MCF 10A (cell line): ENCODE measurements around the gene MRPL33. TPM values are rescaled to one million over a fixed set of nuclear protein-coding genes. Genes with fewer than 3 reads are reported as not detected.
"Not testable (repeated sequence)": the region's sequence is repeated elsewhere in the genome, so short reads cannot be mapped to it uniquely, and the experiment has no call there.

Experiments used
- BruUV-seq: library from RNA; stranded (reverse); fragments of 400-500 nt; replicated peaks from 2 replicates; lab custom pipeline; 2021; lab: Mats Ljungman, UMichigan
- CTCF ChIA-PET: fragments of 300-600 bp; sonication (Branson Sonifier 250); formaldehyde crosslinking; extraction: SDS; loops from one replicate; lab custom pipeline; 2021; ENCODE audit warnings: antibody characterized with exemption, inconsistent platforms; lab: Yijun Ruan, JAX
- POLR2A ChIA-PET: fragments of 300-600, 350-650 bp; sonication (Branson Sonifier 250); formaldehyde crosslinking; extraction: SDS; loops from one replicate; lab custom pipeline; 2020; ENCODE audit warnings: antibody characterized with exemption, inconsistent platforms; lab: Yijun Ruan, JAX
- DNase-seq: peaks from one replicate; pipeline ENCODE4 v3.0.0-alpha.2; 2018; ENCODE audit not compliant: unreplicated experiment
- H3K27ac Mint-ChIP-seq: one replicate; pipeline ENCODE4 v1.8.0; 2022; ENCODE audit warnings: mild to moderate bottlenecking, low read depth, mixed read lengths; ENCODE audit not compliant: unreplicated experiment
- H3K27me3 Mint-ChIP-seq: one replicate; pipeline ENCODE4 v1.8.0; 2022; ENCODE audit warnings: mixed read lengths; ENCODE audit not compliant: insufficient read depth, unreplicated experiment
- H3K36me3 Mint-ChIP-seq: one replicate; pipeline ENCODE4 v1.8.0; 2022; ENCODE audit warnings: mild to moderate bottlenecking, moderate library complexity, mixed read lengths; ENCODE audit not compliant: insufficient read depth, unreplicated experiment
- H3K4me1 Mint-ChIP-seq: one replicate; pipeline ENCODE4 v1.8.0; 2022; ENCODE audit warnings: mixed read lengths; ENCODE audit not compliant: insufficient read depth, unreplicated experiment
- H3K4me3 Mint-ChIP-seq: one replicate; pipeline ENCODE4 v1.8.0; 2022; ENCODE audit warnings: mild to moderate bottlenecking, moderate library complexity, mixed read lengths; ENCODE audit not compliant: unreplicated experiment
- H3K9me3 Mint-ChIP-seq: one replicate; pipeline ENCODE4 v1.8.0; 2022; ENCODE audit warnings: mixed read lengths; ENCODE audit not compliant: unreplicated experiment
- CTCF ChIP-seq: fragments of 200-600 bp; IDR thresholded peaks from one replicate; pipeline ENCODE4 v1.8.0; 2022; ENCODE audit warnings: antibody characterized with exemption, mild to moderate bottlenecking; ENCODE audit not compliant: unreplicated experiment
- intact Hi-C: fragments of 100-400 bp; cut with micrococcal nuclease; formaldehyde crosslinking; loops from 2 replicates; pipeline ENCODE4 v1.14.1; 2022
- total RNA-seq: library from RNA; stranded (reverse); gene quantifications from 2 replicates; pipeline ENCODE4 v1.2.3, GENCODE V29; 2022

MRPL33 gene
- total RNA-seq, 1 experiment from 2014 or later: 233 TPM

- TF ChIP-seq CTCF: no peak
- no peaks in the 10 kb centered on the region for H3K27me3 Mint-ChIP-seq
- intact Hi-C loops: no loop called here
- H3K9me3 Mint-ChIP-seq: no peaks in the 10 kb centered on the region
- CTCF ChIA-PET: interaction anchor here (0.8 to 1.6 kb wide), 2 partner anchors 13 to 15 kb away, joined by 3 to 4 read pairs; no protein-coding TSS in a partner anchor
- no peak for DNase-seq
- POLR2A ChIA-PET: no interaction called here
- no peaks in the 10 kb centered on the region for H3K36me3 Mint-ChIP-seq
- no peak overlapping the region for H3K27ac Mint-ChIP-seq
- H3K4me3 Mint-ChIP-seq: no peak overlapping the region
- BruUV-seq: no TSS peak
- H3K4me1 Mint-ChIP-seq: no peaks in the 10 kb centered on the region
Observed at GRCh38 chr2:27738349-27739057, 33.0 kb upstream of the MRPL33 start.

GRCh38 chr2:27739058-27739373 is 32.5 kb upstream of the MRPL33 start:
- H3K4me1 Mint-ChIP-seq: no peaks in the 10 kb centered on the region
- POLR2A ChIA-PET: no interaction called here

GRCh38 chr2:27741673-27742072 is 29.8 kb upstream of the MRPL33 start:
- no peak overlapping the region for H3K4me3 Mint-ChIP-seq
- ChIA-PET POLR2A (interaction anchor here (0.7 to 1.6 kb wide), 4 partner anchors 11 to 827 kb away, joined by 3 to 4 read pairs (median 3); no protein-coding TSS in a partner anchor), CTCF (interaction anchor here (0.7 to 1.4 kb wide), 2 partner anchors 12 to 46 kb away, joined by 3 to 4 read pairs; no protein-coding TSS in a partner anchor)
- no peaks in the 10 kb centered on the region for H3K27me3 Mint-ChIP-seq
- no peak overlapping the region for H3K27ac Mint-ChIP-seq
- H3K4me1 Mint-ChIP-seq: no peaks in the 10 kb centered on the region
- BruUV-seq: no TSS peak
- intact Hi-C loops: no loop called here
- H3K36me3 Mint-ChIP-seq: no peaks in the 10 kb centered on the region
- no peak for TF ChIP-seq CTCF
- peaks cover 18% of the 10 kb centered on the region for H3K9me3 Mint-ChIP-seq
- no peak for DNase-seq

More at GRCh38 chr2:27739058-27739373, 32.5 kb upstream of the MRPL33 start:
- BruUV-seq: no TSS peak
- H3K27me3 Mint-ChIP-seq: no peaks in the 10 kb centered on the region
- no peak overlapping the region for H3K4me3 Mint-ChIP-seq
- H3K9me3 Mint-ChIP-seq: no peaks in the 10 kb centered on the region
- TF ChIP-seq CTCF: no peak
- no peak for DNase-seq
- intact Hi-C loops: no loop called here
- H3K27ac Mint-ChIP-seq: no peak overlapping the region
- CTCF ChIA-PET: interaction anchor here (0.8 kb wide), 1 partner anchor 13 kb away, joined by 3 read pairs; no protein-coding TSS in a partner anchor
- no peaks in the 10 kb centered on the region for H3K36me3 Mint-ChIP-seq

- Mint-ChIP-seq H3K27ac (no peak overlapping the region), H3K4me3 (no peak overlapping the region), H3K27me3 (no peaks in the 10 kb centered on the region), H3K4me1 (no peaks in the 10 kb centered on the region), H3K36me3 (no peaks in the 10 kb centered on the region), H3K9me3 (peaks cover 18% of the 10 kb centered on the region)
- no peak for DNase-seq
- ChIA-PET POLR2A (interaction anchor here (0.7 to 0.9 kb wide), 4 partner anchors 12 to 826 kb away, joined by 3 read pairs; no protein-coding TSS in a partner anchor), CTCF (interaction anchor here (0.7 to 1.4 kb wide), 2 partner anchors 11 to 365 kb away, joined by 3 to 4 read pairs; no protein-coding TSS in a partner anchor)
- BruUV-seq: no TSS peak
- intact Hi-C loops: no loop called here
- TF ChIP-seq CTCF: no peak
Observed at GRCh38 chr2:27742571-27742970, 28.9 kb upstream of the MRPL33 start.

- peaks cover 29% of the 10 kb centered on the region for H3K9me3 Mint-ChIP-seq
- H3K36me3 Mint-ChIP-seq, H3K4me3 Mint-ChIP-seq, POLR2A ChIA-PET, BruUV-seq, H3K4me1 Mint-ChIP-seq, intact Hi-C loops, H3K27me3 Mint-ChIP-seq, DNase-seq, H3K27ac Mint-ChIP-seq: not testable (repeated sequence)
- CTCF ChIA-PET: interaction anchor here (0.8 to 1.0 kb wide), 2 partner anchors 650 to 1398 kb away, joined by 3 read pairs; no protein-coding TSS in a partner anchor
Observed at GRCh38 chr2:27745494-27745893, 26.0 kb upstream of the MRPL33 start.
